Caco-2 (cell line): ENCODE measurements around the gene KBTBD8. TPM values are rescaled to one million over a fixed set of nuclear protein-coding genes. Genes with fewer than 3 reads are reported as not detected.

Experiments
- BruUV-seq: library from RNA; stranded (reverse); fragments of 400-500 nt; replicated peaks from 2 replicates; lab custom pipeline; 2021; lab: Mats Ljungman, UMichigan
- CTCF ChIA-PET: fragments of 300-600 bp; sonication (Branson Sonifier 250); formaldehyde crosslinking; loops from one replicate; lab custom pipeline; 2022; ENCODE audit warnings: antibody characterized with exemption; lab: Charles Lee
- POLR2A ChIA-PET: fragments of 300-600 bp; sonication (Branson Sonifier 250); formaldehyde crosslinking; loops from one replicate; lab custom pipeline; 2022; ENCODE audit warnings: antibody characterized with exemption; lab: Charles Lee
- DNase-seq, 2 experiments: peaks; one replicate each; pipeline versions ENCODE4 v3.0.0 to v3.0.0-alpha.2; 2020 to 2022
- H3K27me3 ChIP-seq: replicated peaks from 2 replicates; pipeline ENCODE4 v1.6.0; 2011; ENCODE audit warnings: low read length; ENCODE audit not compliant: control insufficient read depth, insufficient read depth
- H3K36me3 ChIP-seq: 2 replicates; pipeline ENCODE4 v1.5.1; 2011; ENCODE audit warnings: low read length; ENCODE audit not compliant: control insufficient read depth, insufficient read depth
- H3K4me1 ChIP-seq: fragments of 250-450 bp; sonication (Bioruptor Pico); 2 replicates; pipeline ENCODE4 v1.5.1; 2020; ENCODE audit warnings: mild to moderate bottlenecking
- H3K4me3 ChIP-seq: 2 replicates; pipeline ENCODE4 v1.5.1; 2011; ENCODE audit warnings: low read depth, mild to moderate bottlenecking, control low read depth, low read length
- H3K9me3 ChIP-seq: fragments of 250-450 bp; sonication (Bioruptor Pico); 2 replicates; pipeline ENCODE4 v1.5.1; 2020; ENCODE audit warnings: mild to moderate bottlenecking, moderate library complexity
- H3K27ac Mint-ChIP-seq: one replicate; pipeline ENCODE4 v1.8.0; 2022; ENCODE audit warnings: mixed read lengths; ENCODE audit not compliant: unreplicated experiment
- H3K27me3 Mint-ChIP-seq: one replicate; pipeline ENCODE4 v1.8.0; 2022; ENCODE audit warnings: mixed read lengths; ENCODE audit not compliant: insufficient read depth, unreplicated experiment
- H3K36me3 Mint-ChIP-seq: one replicate; pipeline ENCODE4 v1.8.0; 2022; ENCODE audit warnings: mild to moderate bottlenecking, mixed read lengths; ENCODE audit not compliant: insufficient read depth, unreplicated experiment
- H3K4me1 Mint-ChIP-seq: one replicate; pipeline ENCODE4 v1.8.0; 2022; ENCODE audit warnings: low read depth, mixed read lengths; ENCODE audit not compliant: unreplicated experiment
- H3K4me3 Mint-ChIP-seq: one replicate; pipeline ENCODE4 v1.8.0; 2022; ENCODE audit warnings: mild to moderate bottlenecking, moderate library complexity, mixed read lengths; ENCODE audit not compliant: unreplicated experiment
- H3K9me3 Mint-ChIP-seq: one replicate; pipeline ENCODE4 v1.8.0; 2022; ENCODE audit warnings: mixed read lengths; ENCODE audit not compliant: unreplicated experiment
- CTCF ChIP-seq, 2 experiments: fragments of 200-600 bp in 1 of 2; IDR thresholded peaks; 1 replicate in 1 of 2; 2 replicates in 1 of 2; pipeline versions ENCODE4 v1.5.1 to v1.8.0; 2011 to 2022; ENCODE audit warnings: antibody characterized with exemption in 1 of 2, control low read depth in 1 of 2, inconsistent platforms in 1 of 2, low read depth in 1 of 2, low read length in 1 of 2, mild to moderate bottlenecking in 1 of 2, moderate library complexity in 1 of 2; ENCODE audit not compliant: insufficient read depth in 1 of 2, severe bottlenecking in 1 of 2, unreplicated experiment in 1 of 2
- intact Hi-C: fragments of 100-400 bp; cut with micrococcal nuclease; formaldehyde crosslinking; loops from one replicate; pipeline ENCODE4 v1.10.0; 2022; ENCODE audit not compliant: unreplicated experiment
- total RNA-seq: library from RNA; stranded (reverse); gene quantifications from 2 replicates; pipeline ENCODE4 v1.2.3, GENCODE V29; 2022

Gene KBTBD8
- total RNA-seq, 1 experiment from 2014 or later: 6.8 TPM

- peaks cover 3% of the 10 kb centered on the region for H3K27me3 Mint-ChIP-seq
- DNase-seq: no peak
- BruUV-seq: no TSS peak
- H3K4me3 Mint-ChIP-seq: no peak overlapping the region
- no peaks in the 10 kb centered on the region for H3K36me3 Mint-ChIP-seq
- Histone ChIP-seq H3K4me3 (no peak overlapping the region), H3K36me3 (no peaks in the 10 kb centered on the region), H3K4me1 (peaks cover 32% of the 10 kb centered on the region), H3K9me3 (no peaks in the 10 kb centered on the region), H3K27me3 (no peaks in the 10 kb centered on the region)
- no peak overlapping the region for H3K27ac Mint-ChIP-seq
- no peak for TF ChIP-seq CTCF (IDR thresholded peaks at IDR 0.05; ENCODE audit: insufficient read depth in 1 of 2, low read depth in 1 of 2, low read length in 1 of 2, severe bottlenecking in 1 of 2, unreplicated experiment in 1 of 2)
- ChIA-PET POLR2A (no interaction called here), CTCF (no interaction called here)
- no peaks in the 10 kb centered on the region for H3K9me3 Mint-ChIP-seq
- H3K4me1 Mint-ChIP-seq: peaks cover 25% of the 10 kb centered on the region
- intact Hi-C loops: no loop called here
Observed at GRCh38 chr3:67018789-67019526, 20.9 kb downstream of the KBTBD8 start.

GRCh38 chr3:67028001-67028784 lies 30.1 kb downstream of the KBTBD8 start:
- Mint-ChIP-seq H3K4me3 (no peak overlapping the region), H3K27ac (no peak overlapping the region), H3K27me3 (peaks cover 3% of the 10 kb centered on the region), H3K4me1 (peaks cover 14% of the 10 kb centered on the region), H3K36me3 (no peaks in the 10 kb centered on the region), H3K9me3 (peaks cover 10% of the 10 kb centered on the region)
- H3K4me3 ChIP-seq: no peak overlapping the region
- no peaks in the 10 kb centered on the region for H3K36me3 ChIP-seq
- no peaks in the 10 kb centered on the region for H3K27me3 ChIP-seq
- no peak for DNase-seq
- TF ChIP-seq CTCF (IDR thresholded peaks at IDR 0.05; ENCODE audit: insufficient read depth in 1 of 2, low read depth in 1 of 2, low read length in 1 of 2, severe bottlenecking in 1 of 2, unreplicated experiment in 1 of 2): no peak
- no peaks in the 10 kb centered on the region for H3K4me1 ChIP-seq
- no peaks in the 10 kb centered on the region for H3K9me3 ChIP-seq
- ChIA-PET CTCF (no interaction called here), POLR2A (no interaction called here)
- intact Hi-C loops: no loop called here
- BruUV-seq: no TSS peak

GRCh38 chr3:67030785-67031740 lies 33.0 kb downstream of the KBTBD8 start:
- intact Hi-C loops: loop anchor here (1.0 kb wide), 1 partner anchor 19 kb away; no protein-coding TSS in a partner anchor

More at GRCh38 chr3:67030785-67031740, 33.0 kb downstream of the KBTBD8 start:
- ChIA-PET CTCF (no interaction called here), POLR2A (no interaction called here)
- BruUV-seq: no TSS peak
- no peak overlapping the region for H3K4me3 Mint-ChIP-seq
- H3K9me3 Mint-ChIP-seq: peaks cover 10% of the 10 kb centered on the region
- no peaks in the 10 kb centered on the region for H3K36me3 Mint-ChIP-seq
- no peaks in the 10 kb centered on the region for H3K4me1 ChIP-seq
- no peak overlapping the region for H3K27ac Mint-ChIP-seq
- peaks cover 16% of the 10 kb centered on the region for H3K4me1 Mint-ChIP-seq
- peaks cover 3% of the 10 kb centered on the region for H3K27me3 Mint-ChIP-seq
- no peaks in the 10 kb centered on the region for H3K9me3 ChIP-seq
- DNase-seq: no peak
- H3K4me3 ChIP-seq: no peak overlapping the region
- no peaks in the 10 kb centered on the region for H3K36me3 ChIP-seq
- no peaks in the 10 kb centered on the region for H3K27me3 ChIP-seq
- TF ChIP-seq CTCF (IDR thresholded peaks at IDR 0.05; ENCODE audit: insufficient read depth in 1 of 2, low read depth in 1 of 2, low read length in 1 of 2, severe bottlenecking in 1 of 2, unreplicated experiment in 1 of 2): no peak
